ENCODE results near the gene NAPB.

NAPB gene

DNA sequence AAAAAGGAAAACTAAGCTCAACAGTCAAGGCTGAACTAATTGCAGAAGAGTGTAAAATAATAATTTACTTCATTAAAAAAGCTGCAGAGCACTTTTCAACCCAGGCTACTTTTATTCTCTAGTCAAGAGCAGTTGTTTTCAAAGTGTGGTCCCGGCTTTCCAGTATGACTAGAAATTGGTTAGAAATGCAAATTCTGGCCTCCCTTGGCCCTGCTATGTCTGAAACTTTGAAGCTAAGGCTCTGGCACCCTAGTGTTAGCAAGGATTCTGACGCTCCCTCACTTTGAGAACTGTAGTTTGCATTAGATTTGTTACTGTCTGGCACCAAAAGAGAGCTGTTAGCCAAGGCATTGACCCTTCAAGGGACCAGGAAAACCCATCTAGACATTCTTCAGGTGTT lies 80.2 kb downstream of the NAPB start:
- Histone ChIP-seq H3K4me3 (ENCODE audit: low read depth, low read length) (no peak overlapping the region), H3K27ac (no peak overlapping the region), H3K27me3 (ENCODE audit: insufficient read depth, low read depth, severe bottlenecking) (peaks cover 31% of the 10 kb centered on the region), H3K36me3 (no peaks in the 10 kb centered on the region), H3K9me3 (ENCODE audit: severe bottlenecking) (peaks cover 3% of the 10 kb centered on the region)
- TF ChIP-seq, protein P1, sequence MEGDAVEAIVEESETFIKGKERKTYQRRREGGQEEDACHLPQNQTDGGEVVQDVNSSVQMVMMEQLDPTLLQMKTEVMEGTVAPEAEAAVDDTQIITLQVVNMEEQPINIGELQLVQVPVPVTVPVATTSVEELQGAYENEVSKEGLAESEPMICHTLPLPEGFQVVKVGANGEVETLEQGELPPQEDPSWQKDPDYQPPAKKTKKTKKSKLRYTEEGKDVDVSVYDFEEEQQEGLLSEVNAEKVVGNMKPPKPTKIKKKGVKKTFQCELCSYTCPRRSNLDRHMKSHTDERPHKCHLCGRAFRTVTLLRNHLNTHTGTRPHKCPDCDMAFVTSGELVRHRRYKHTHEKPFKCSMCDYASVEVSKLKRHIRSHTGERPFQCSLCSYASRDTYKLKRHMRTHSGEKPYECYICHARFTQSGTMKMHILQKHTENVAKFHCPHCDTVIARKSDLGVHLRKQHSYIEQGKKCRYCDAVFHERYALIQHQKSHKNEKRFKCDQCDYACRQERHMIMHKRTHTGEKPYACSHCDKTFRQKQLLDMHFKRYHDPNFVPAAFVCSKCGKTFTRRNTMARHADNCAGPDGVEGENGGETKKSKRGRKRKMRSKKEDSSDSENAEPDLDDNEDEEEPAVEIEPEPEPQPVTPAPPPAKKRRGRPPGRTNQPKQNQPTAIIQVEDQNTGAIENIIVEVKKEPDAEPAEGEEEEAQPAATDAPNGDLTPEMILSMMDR (IDR thresholded peaks at IDR 0.05; ENCODE audit: low read depth, low read length): no peak
- DNase-seq: no peak

DNA sequence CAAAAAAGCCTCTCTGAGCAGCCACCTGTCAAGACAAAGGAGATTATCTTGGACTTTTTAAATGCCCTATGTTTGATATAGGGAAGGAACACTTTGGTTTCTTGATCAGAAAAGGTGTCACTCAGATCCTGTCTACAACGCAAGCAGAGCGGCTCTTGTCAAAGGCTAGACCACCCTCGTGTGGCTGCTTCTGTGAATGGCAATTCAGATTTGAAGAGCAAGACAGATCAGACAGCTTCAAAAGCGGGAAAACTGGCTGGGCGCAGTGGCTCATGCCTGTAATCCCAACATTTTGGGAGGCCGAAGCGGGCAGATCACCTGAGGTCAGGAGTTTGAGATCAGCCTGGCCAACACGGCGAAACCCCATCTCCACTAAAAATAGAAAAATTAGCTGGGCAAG lies 80.8 kb downstream of the NAPB start:
- TF ChIP-seq, protein P1 (IDR thresholded peaks at IDR 0.05; ENCODE audit: low read depth, low read length): peak; percentile 72
- Histone ChIP-seq H3K9me3 (ENCODE audit: severe bottlenecking) (peaks cover 3% of the 10 kb centered on the region), H3K36me3 (no peaks in the 10 kb centered on the region), H3K27ac (no peak overlapping the region), H3K4me3 (ENCODE audit: low read depth, low read length) (no peak overlapping the region), H3K27me3 (ENCODE audit: insufficient read depth, low read depth, severe bottlenecking) (peaks cover 32% of the 10 kb centered on the region)
- DNase-seq: peak; percentile 75

- TF ChIP-seq, protein P1 (IDR thresholded peaks at IDR 0.05; ENCODE audit: low read depth, low read length): no peak
- H3K9me3 ChIP-seq (ENCODE audit: severe bottlenecking): peaks cover 3% of the 10 kb centered on the region
- no peak for DNase-seq
- H3K36me3 ChIP-seq: no peaks in the 10 kb centered on the region
- H3K27me3 ChIP-seq (ENCODE audit: insufficient read depth, low read depth, severe bottlenecking): peaks cover 38% of the 10 kb centered on the region
- no peak overlapping the region for H3K27ac ChIP-seq
- no peak overlapping the region for H3K4me3 ChIP-seq (ENCODE audit: low read depth, low read length)
Observed at GRCh38 chr20:23339986-23340385, 81.3 kb downstream of the NAPB start.

GRCh38 chr20:23337312-23337711 lies 84.0 kb downstream of the NAPB start:
- Histone ChIP-seq H3K27me3 (ENCODE audit: insufficient read depth, low read depth, severe bottlenecking) (peaks cover 59% of the 10 kb centered on the region), H3K4me3 (ENCODE audit: low read depth, low read length) (no peak overlapping the region), H3K9me3 (ENCODE audit: severe bottlenecking) (no peaks in the 10 kb centered on the region), H3K27ac (no peak overlapping the region), H3K36me3 (no peaks in the 10 kb centered on the region)
- no peak for DNase-seq
- TF ChIP-seq, protein P1 (IDR thresholded peaks at IDR 0.05; ENCODE audit: low read depth, low read length): no peak

GRCh38 chr20:23336476-23336875 lies 84.8 kb downstream of the NAPB start:
- Histone ChIP-seq H3K27ac (no peak overlapping the region), H3K9me3 (ENCODE audit: severe bottlenecking) (no peaks in the 10 kb centered on the region), H3K4me3 (ENCODE audit: low read depth, low read length) (no peak overlapping the region), H3K36me3 (no peaks in the 10 kb centered on the region), H3K27me3 (ENCODE audit: insufficient read depth, low read depth, severe bottlenecking) (peaks cover 62% of the 10 kb centered on the region)
- TF ChIP-seq, protein P1 (IDR thresholded peaks at IDR 0.05; ENCODE audit: low read depth, low read length): no peak
- DNase-seq: no peak

GRCh38 chr20:23335521-23335920 lies 85.8 kb downstream of the NAPB start:
- Histone ChIP-seq H3K4me3 (ENCODE audit: low read depth, low read length) (no peak overlapping the region), H3K27ac (no peak overlapping the region), H3K27me3 (ENCODE audit: insufficient read depth, low read depth, severe bottlenecking) (peaks cover 60% of the 10 kb centered on the region), H3K9me3 (ENCODE audit: severe bottlenecking) (no peaks in the 10 kb centered on the region), H3K36me3 (no peaks in the 10 kb centered on the region)
- no peak for DNase-seq
- TF ChIP-seq, protein P1 (IDR thresholded peaks at IDR 0.05; ENCODE audit: low read depth, low read length): no peak
